ENCODE measurements around the gene CALHM1.
A peak's percentile ranks its signal among the peaks of the same experiment; 100 is the strongest.

Gene CALHM1

GRCh38 chr10:103444478-103444877, 14.2 kb downstream of the CALHM1 start:
- Mint-ChIP-seq H3K27ac (peak overlapping the region; percentile 62), H3K36me3 (peaks cover 34% of the 10 kb centered on the region), H3K9me3 (no peaks in the 10 kb centered on the region), H3K4me3 (no peak overlapping the region), H3K27me3 (no peaks in the 10 kb centered on the region), H3K4me1 (peaks cover 16% of the 10 kb centered on the region)
- DNase-seq (ENCODE audit: low spot score in 2 of 2) (no peak), ATAC-seq (ENCODE audit: low read depth) (no peak)

GRCh38 chr10:103443475-103444185, 15.1 kb downstream of the CALHM1 start:
- H3K36me3 Mint-ChIP-seq, result peaks cover 32% of the 10 kb centered on the region
- H3K4me3 Mint-ChIP-seq, result no peak overlapping the region
- peak overlapping the region; percentile 74 for H3K27ac Mint-ChIP-seq
- DNase-seq (ENCODE audit: low spot score in 2 of 2), result no peak
- no peak for ATAC-seq (ENCODE audit: low read depth)
- H3K9me3 Mint-ChIP-seq, result no peaks in the 10 kb centered on the region
- H3K27me3 Mint-ChIP-seq, result no peaks in the 10 kb centered on the region
- peaks cover 9% of the 10 kb centered on the region for H3K4me1 Mint-ChIP-seq

- no peaks in the 10 kb centered on the region for H3K9me3 Mint-ChIP-seq
- no peak overlapping the region for H3K27ac Mint-ChIP-seq
- H3K4me3 Mint-ChIP-seq, result no peak overlapping the region
- peaks cover 5% of the 10 kb centered on the region for H3K4me1 Mint-ChIP-seq
- no peaks in the 10 kb centered on the region for H3K27me3 Mint-ChIP-seq
- no peak for DNase-seq (ENCODE audit: low spot score in 2 of 2)
- ATAC-seq (ENCODE audit: low read depth), result no peak
- peaks cover 38% of the 10 kb centered on the region for H3K36me3 Mint-ChIP-seq
Observed at GRCh38 chr10:103442031-103442461, 16.7 kb downstream of the CALHM1 start.

GRCh38 chr10:103441611-103442010, 17.1 kb downstream of the CALHM1 start:
- no peaks in the 10 kb centered on the region for H3K9me3 Mint-ChIP-seq
- DNase-seq (ENCODE audit: low spot score in 2 of 2), result no peak
- no peak for ATAC-seq (ENCODE audit: low read depth)
- H3K4me1 Mint-ChIP-seq, result peaks cover 4% of the 10 kb centered on the region
- H3K36me3 Mint-ChIP-seq, result peaks cover 39% of the 10 kb centered on the region
- H3K27me3 Mint-ChIP-seq, result no peaks in the 10 kb centered on the region
- H3K4me3 Mint-ChIP-seq, result no peak overlapping the region
- no peak overlapping the region for H3K27ac Mint-ChIP-seq

- H3K36me3 Mint-ChIP-seq, result peaks cover 41% of the 10 kb centered on the region
- ATAC-seq (ENCODE audit: low read depth) (no peak), DNase-seq (ENCODE audit: low spot score in 2 of 2) (no peak)
- H3K9me3 Mint-ChIP-seq, result no peaks in the 10 kb centered on the region
- peaks cover 4% of the 10 kb centered on the region for H3K4me1 Mint-ChIP-seq
- H3K27ac Mint-ChIP-seq, result no peak overlapping the region
- no peaks in the 10 kb centered on the region for H3K27me3 Mint-ChIP-seq
- no peak overlapping the region for H3K4me3 Mint-ChIP-seq
Observed at GRCh38 chr10:103441206-103441605, 17.5 kb downstream of the CALHM1 start.

GRCh38 chr10:103440416-103440815, 18.3 kb downstream of the CALHM1 start:
- DNase-seq (ENCODE audit: low spot score in 2 of 2) (no peak), ATAC-seq (ENCODE audit: low read depth) (no peak)
- peaks cover 4% of the 10 kb centered on the region for H3K4me1 Mint-ChIP-seq
- peaks cover 40% of the 10 kb centered on the region for H3K36me3 Mint-ChIP-seq
- H3K4me3 Mint-ChIP-seq, result no peak overlapping the region
- H3K9me3 Mint-ChIP-seq, result no peaks in the 10 kb centered on the region
- H3K27ac Mint-ChIP-seq, result no peak overlapping the region
- no peaks in the 10 kb centered on the region for H3K27me3 Mint-ChIP-seq

GRCh38 chr10:103439776-103440175, 18.9 kb downstream of the CALHM1 start:
- Mint-ChIP-seq H3K9me3 (no peaks in the 10 kb centered on the region), H3K27ac (peak overlapping the region; percentile 19), H3K27me3 (no peaks in the 10 kb centered on the region), H3K36me3 (peaks cover 37% of the 10 kb centered on the region), H3K4me3 (no peak overlapping the region), H3K4me1 (peaks cover 2% of the 10 kb centered on the region)
- DNase-seq (ENCODE audit: low spot score in 2 of 2) (no peak), ATAC-seq (ENCODE audit: low read depth) (no peak)

GRCh38 chr10:103433858-103434257, 24.8 kb downstream of the CALHM1 start:
- Mint-ChIP-seq H3K4me3 (no peak overlapping the region), H3K9me3 (no peaks in the 10 kb centered on the region), H3K27me3 (no peaks in the 10 kb centered on the region), H3K4me1 (peaks cover 5% of the 10 kb centered on the region), H3K36me3 (peaks cover 33% of the 10 kb centered on the region), H3K27ac (no peak overlapping the region)
- ATAC-seq (ENCODE audit: low read depth) (no peak), DNase-seq (ENCODE audit: low spot score in 2 of 2) (no peak)

- Mint-ChIP-seq H3K4me3 (no peak overlapping the region), H3K4me1 (peaks cover 3% of the 10 kb centered on the region), H3K27ac (peak overlapping the region; percentile 15), H3K9me3 (no peaks in the 10 kb centered on the region), H3K36me3 (peaks cover 23% of the 10 kb centered on the region), H3K27me3 (no peaks in the 10 kb centered on the region)
- ATAC-seq (ENCODE audit: low read depth) (no peak), DNase-seq (ENCODE audit: low spot score in 2 of 2) (no peak)
Observed at GRCh38 chr10:103431902-103432301, 26.8 kb downstream of the CALHM1 start.

GRCh38 chr10:103429647-103430046, 29.1 kb downstream of the CALHM1 start:
- H3K27me3 Mint-ChIP-seq, result no peaks in the 10 kb centered on the region
- no peak for ATAC-seq (ENCODE audit: low read depth)
- no peak overlapping the region for H3K27ac Mint-ChIP-seq
- H3K36me3 Mint-ChIP-seq, result peaks cover 26% of the 10 kb centered on the region
- H3K4me1 Mint-ChIP-seq, result peaks cover 3% of the 10 kb centered on the region
- H3K4me3 Mint-ChIP-seq, result no peak overlapping the region
- H3K9me3 Mint-ChIP-seq, result no peaks in the 10 kb centered on the region
- DNase-seq (ENCODE audit: low spot score in 2 of 2), result no peak

- Mint-ChIP-seq H3K4me1 (peaks cover 3% of the 10 kb centered on the region), H3K27me3 (no peaks in the 10 kb centered on the region), H3K4me3 (no peak overlapping the region), H3K27ac (peak overlapping the region; percentile 14), H3K36me3 (peaks cover 31% of the 10 kb centered on the region), H3K9me3 (no peaks in the 10 kb centered on the region)
- DNase-seq (ENCODE audit: low spot score in 2 of 2), result no peak
- ATAC-seq (ENCODE audit: low read depth), result no peak
Observed at GRCh38 chr10:103428989-103429643, 29.6 kb downstream of the CALHM1 start.

GRCh38 chr10:103427866-103428265, 30.8 kb downstream of the CALHM1 start:
- ATAC-seq (ENCODE audit: low read depth) (no peak), DNase-seq (ENCODE audit: low spot score in 2 of 2) (no peak)
- no peak overlapping the region for H3K27ac Mint-ChIP-seq
- H3K36me3 Mint-ChIP-seq, result peaks cover 32% of the 10 kb centered on the region
- H3K9me3 Mint-ChIP-seq, result no peaks in the 10 kb centered on the region
- H3K4me3 Mint-ChIP-seq, result no peak overlapping the region
- H3K4me1 Mint-ChIP-seq, result peaks cover 3% of the 10 kb centered on the region
- H3K27me3 Mint-ChIP-seq, result no peaks in the 10 kb centered on the region

- DNase-seq (ENCODE audit: low spot score in 2 of 2), result no peak
- Mint-ChIP-seq H3K27me3 (no peaks in the 10 kb centered on the region), H3K36me3 (peaks cover 29% of the 10 kb centered on the region), H3K4me3 (no peak overlapping the region), H3K4me1 (no peaks in the 10 kb centered on the region), H3K9me3 (no peaks in the 10 kb centered on the region), H3K27ac (peak overlapping the region; percentile 21)
- ATAC-seq (ENCODE audit: low read depth), result no peak
Observed at GRCh38 chr10:103423748-103424147, 35.0 kb downstream of the CALHM1 start.

GRCh38 chr10:103419101-103419500, 39.6 kb downstream of the CALHM1 start:
- H3K9me3 Mint-ChIP-seq, result no peaks in the 10 kb centered on the region
- DNase-seq (ENCODE audit: low spot score in 2 of 2) (no peak), ATAC-seq (ENCODE audit: low read depth) (no peak)
- H3K27ac Mint-ChIP-seq, result no peak overlapping the region
- no peak overlapping the region for H3K4me3 Mint-ChIP-seq
- H3K4me1 Mint-ChIP-seq, result peaks cover 7% of the 10 kb centered on the region
- peaks cover 46% of the 10 kb centered on the region for H3K36me3 Mint-ChIP-seq
- no peaks in the 10 kb centered on the region for H3K27me3 Mint-ChIP-seq

- Mint-ChIP-seq H3K9me3 (no peaks in the 10 kb centered on the region), H3K36me3 (peaks cover 47% of the 10 kb centered on the region), H3K27me3 (no peaks in the 10 kb centered on the region), H3K4me1 (peaks cover 7% of the 10 kb centered on the region), H3K27ac (no peak overlapping the region), H3K4me3 (no peak overlapping the region)
- DNase-seq (ENCODE audit: low spot score in 2 of 2) (no peak), ATAC-seq (ENCODE audit: low read depth) (no peak)
Observed at GRCh38 chr10:103417601-103418000, 41.1 kb downstream of the CALHM1 start.

Data from memory B cell (primary cell).